PFSK-1 (cell line): Measurements from ENCODE around the gene OTUD5.

Source experiments
- FOXP2 ChIP-seq: optimal IDR thresholded peaks from 2 replicates; pipeline ENCODE3; 2011; ENCODE audit warnings: borderline replicate concordance, control low read depth, inconsistent platforms; ENCODE audit not compliant: insufficient read depth; ENCODE audit errors: extremely low read length, extremely low read depth
- POLR2AphosphoS5 ChIP-seq: IDR thresholded peaks from 2 replicates; pipeline ENCODE4 v1.6.1; 2012; ENCODE audit warnings: low read depth, mild to moderate bottlenecking, control low read depth, low read length, moderate library complexity
- REST ChIP-seq, 2 experiments: IDR thresholded peaks; 2 replicates each; pipeline versions ENCODE4 v1.6.1 to v1.8.0; 2011 to 2012; ENCODE audit warnings: low read depth in 2 of 2, low read length in 2 of 2, control low read depth in 1 of 2, inconsistent platforms in 1 of 2, mild to moderate bottlenecking in 1 of 2, moderate library complexity in 1 of 2; ENCODE audit not compliant: insufficient read depth in 1 of 2
- SIN3A ChIP-seq: IDR thresholded peaks from 2 replicates; pipeline ENCODE4 v1.6.1; 2012; ENCODE audit warnings: mild to moderate bottlenecking, low read length, moderate library complexity, borderline replicate concordance; ENCODE audit not compliant: insufficient read depth
- TAF1 ChIP-seq: IDR thresholded peaks from 2 replicates; pipeline ENCODE4 v1.6.1; 2012; ENCODE audit warnings: low read length, control low read depth, borderline replicate concordance; ENCODE audit not compliant: insufficient read depth

- TF ChIP-seq TAF1, result no peak
- TF ChIP-seq SIN3A, result no peak
- no peak for TF ChIP-seq POLR2AphosphoS5
- no peak for TF ChIP-seq REST (IDR thresholded peaks at IDR 0.05; ENCODE audit: insufficient read depth in 1 of 2, low read depth in 2 of 2, low read length in 2 of 2)
- TF ChIP-seq FOXP2, result no peak
These were observed 37.3 kb downstream of the OTUD5 start for GRCh38 chrX:48919947-48920717.
